GDM1 (cell line): Measurements from ENCODE around the gene HIGD1C.
A peak's percentile ranks its signal among the peaks of the same experiment; 100 is the strongest.
"Not testable (repeated sequence)": the region's sequence is repeated elsewhere in the genome, so short reads cannot be mapped to it uniquely, and the experiment has no call there.

Source experiments
- DNase-seq: peaks from one replicate; lab custom pipeline; 2025; lab: John Stamatoyannopoulos, UW

HIGD1C gene

DNA sequence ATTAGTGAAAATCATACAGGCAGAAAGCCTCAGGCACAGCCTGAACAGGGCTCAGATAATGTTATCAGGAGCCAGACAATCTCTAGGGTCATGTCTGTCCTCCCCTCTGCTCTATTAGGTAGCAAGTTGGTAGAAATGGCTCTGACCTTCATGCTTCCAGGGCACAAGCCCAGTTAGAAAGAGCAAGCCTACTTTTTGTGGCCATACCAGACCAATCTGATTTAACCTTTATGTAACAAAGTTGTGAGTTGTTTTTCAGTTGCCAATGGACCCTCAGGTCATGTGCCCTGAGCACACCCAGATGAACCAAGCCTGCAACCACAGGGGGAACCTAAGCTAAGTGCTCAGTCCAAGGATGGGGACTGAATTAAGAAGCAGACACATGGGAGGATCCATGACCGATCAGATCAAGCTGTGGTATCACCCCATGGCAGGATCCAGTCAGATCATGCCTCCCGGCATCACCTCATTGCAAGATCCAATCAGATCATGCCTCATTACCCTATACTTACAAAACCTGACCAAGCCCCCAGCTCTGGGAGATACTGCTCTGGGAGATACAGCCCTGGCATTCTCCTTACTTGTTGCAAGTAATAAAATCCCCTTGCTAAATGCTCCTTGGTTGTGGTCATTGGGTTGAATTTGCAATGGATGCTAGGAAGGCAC, 18.8 kb upstream of the HIGD1C start:
- no peak for DNase-seq

DNA sequence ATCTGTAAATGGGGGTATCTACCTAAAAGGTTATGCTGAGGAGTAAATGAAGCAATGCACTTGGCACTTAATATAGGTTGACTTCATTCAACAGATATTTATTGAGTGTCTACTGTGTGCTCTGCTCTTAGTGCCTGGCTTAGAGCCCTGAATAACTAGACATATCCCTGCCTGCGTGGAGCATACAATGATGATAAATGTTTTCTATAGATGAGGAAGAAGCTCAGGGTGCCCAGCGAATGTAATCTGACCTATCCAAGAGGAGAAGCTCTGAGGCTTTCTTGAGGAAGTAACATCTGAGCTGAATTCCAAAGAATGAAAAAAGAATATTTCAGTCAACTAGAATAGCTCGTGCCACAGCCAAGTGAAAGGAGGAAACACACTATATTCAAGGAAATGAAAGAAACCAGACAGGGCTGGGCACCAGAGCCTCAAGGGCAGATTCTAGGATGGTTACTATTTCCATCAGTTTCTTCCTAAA, 17.9 kb upstream of the HIGD1C start:
- DNase-seq: peak; percentile 31

DNA sequence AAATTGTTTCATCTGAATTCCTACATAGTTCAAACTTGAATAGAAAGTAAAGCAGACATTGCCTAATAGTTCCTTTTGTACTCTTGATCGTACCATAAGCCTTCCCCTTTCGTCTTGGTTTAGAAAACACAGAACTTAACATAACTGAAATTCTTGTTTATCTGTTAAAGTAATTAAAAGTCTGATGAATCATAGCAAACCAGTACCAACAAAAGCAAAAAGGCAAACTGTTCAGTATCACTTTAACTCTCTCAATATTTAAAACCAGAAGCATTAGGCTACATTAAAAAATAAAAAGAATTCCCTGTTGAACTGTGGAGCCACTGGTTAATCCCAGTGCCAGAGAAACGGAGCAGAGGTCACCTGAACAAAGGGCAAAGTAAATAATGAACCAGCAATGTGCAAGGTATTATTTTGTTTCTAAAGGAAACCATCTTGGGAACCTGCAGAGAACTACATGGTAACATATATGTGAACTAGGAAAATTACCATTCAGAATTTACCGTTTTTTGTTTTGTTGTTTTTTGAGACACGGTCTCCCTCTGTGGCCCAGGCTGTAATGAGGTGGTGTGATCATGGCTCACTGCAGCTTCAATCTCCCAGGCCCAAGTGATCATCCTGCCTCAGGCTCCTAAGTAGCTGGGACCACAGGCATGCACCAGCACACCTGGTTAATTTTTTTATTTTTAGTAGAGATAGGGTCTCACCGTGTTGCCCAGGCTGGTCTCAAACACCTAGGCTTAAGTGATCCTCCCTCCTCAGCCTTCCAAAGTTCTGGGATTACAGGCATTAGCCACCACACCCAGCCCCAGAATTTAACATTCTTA, 17.1 kb upstream of the HIGD1C start:
- no peak for DNase-seq

DNA sequence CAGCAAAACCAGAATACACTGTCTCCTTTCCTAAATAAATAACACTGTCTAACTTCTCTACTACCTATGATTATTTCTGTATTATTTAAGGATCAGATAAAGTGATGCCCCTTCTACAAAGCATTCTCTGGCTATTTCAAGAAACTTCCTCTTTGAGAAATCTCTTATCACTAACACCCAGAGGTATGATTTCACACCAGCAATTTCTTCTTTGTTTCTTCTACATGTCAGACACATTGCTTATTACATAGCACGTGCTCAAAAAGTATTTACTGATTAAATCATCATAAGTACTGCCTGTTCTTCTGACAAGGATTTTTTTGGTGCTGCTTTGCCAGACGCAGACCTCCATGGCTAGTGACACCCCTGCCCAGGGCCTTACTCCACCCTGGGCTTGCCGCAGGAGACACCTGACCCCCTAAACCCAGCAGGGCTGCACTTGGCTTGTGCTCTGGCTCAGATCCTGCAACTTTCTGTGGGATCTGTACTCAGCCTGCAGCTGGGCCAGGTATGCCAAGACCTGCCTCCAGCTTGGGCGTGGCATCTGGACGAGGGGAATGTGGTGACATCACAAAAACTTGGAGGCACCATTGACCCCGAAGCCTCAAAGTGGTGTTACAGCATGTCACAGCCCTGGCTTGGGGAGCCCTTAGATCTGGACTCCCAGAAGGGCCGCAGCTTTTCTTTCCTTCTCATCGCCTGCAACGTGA, 15.4 kb upstream of the HIGD1C start:
- peak; percentile 2 for DNase-seq

DNA sequence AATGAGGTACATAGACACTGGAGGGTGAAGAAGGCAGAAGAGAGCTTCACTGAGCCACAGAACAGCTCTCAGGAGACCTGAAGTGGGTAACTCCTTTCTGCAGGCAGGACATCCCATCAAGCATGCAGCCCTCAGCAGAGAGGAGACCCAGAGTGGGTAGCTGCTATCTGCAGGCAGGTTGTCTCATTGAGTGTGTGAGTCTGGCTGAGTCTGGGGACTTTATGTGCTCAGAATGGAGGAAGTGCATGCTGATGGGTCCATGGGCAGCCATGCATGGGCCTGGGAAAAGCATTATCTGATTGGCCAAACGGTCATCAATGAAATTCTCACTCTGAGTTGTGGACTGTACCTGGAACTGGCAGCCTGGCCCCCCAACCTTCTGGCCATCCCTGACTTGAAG, 14.7 kb upstream of the HIGD1C start:
- DNase-seq: no peak

DNA sequence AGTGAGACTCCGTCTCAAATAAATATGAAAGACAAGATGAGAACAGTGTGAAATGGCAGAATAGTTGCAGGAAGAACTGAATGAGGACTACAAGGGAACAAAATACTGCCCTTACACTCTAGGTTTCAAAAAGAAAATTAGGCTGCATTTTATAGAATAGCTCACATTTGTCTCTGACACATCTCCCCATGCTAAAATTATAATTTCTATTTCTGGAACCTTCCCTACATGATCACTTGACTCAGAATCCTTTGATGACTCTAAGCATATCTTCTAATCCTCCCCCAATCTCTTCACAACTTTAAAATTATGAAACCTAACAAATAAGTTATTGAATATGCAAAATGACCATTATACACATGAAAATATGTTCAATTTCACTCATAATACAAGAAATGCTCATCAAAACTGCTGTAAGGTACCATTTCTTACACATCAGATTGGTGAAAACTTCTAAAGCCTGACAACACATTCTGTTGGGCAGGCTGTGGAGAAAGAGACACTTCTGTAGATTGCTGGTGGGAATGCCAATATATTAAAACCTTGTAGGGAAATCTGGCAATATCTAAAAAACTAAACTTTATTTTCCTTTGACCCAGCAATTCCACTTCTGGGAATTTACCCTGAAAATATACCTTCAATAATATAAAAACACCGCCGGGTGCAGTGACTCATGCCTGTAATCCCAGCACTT, 4.3 kb upstream of the HIGD1C start:
- no peak for DNase-seq

DNA sequence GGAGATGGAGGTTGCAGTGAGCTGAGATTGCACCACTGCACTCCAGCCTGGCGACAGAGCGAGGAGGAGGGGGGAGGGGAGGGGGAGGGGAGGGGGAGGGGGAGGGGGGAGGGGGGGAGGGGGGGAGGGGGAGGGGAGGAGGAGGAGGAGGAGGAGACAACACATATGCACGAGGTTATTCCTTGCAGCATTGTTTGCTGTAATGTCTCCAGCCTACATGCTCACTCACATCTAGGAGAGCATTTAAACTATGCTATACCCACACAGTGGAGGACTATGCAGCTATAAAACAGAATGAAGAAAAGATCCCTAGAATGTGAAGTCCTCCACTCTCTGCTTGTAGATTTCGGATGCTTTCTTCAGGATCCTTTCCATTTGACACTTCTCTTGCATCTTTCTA, 3.5 kb upstream of the HIGD1C start:
- no peak for DNase-seq

DNA sequence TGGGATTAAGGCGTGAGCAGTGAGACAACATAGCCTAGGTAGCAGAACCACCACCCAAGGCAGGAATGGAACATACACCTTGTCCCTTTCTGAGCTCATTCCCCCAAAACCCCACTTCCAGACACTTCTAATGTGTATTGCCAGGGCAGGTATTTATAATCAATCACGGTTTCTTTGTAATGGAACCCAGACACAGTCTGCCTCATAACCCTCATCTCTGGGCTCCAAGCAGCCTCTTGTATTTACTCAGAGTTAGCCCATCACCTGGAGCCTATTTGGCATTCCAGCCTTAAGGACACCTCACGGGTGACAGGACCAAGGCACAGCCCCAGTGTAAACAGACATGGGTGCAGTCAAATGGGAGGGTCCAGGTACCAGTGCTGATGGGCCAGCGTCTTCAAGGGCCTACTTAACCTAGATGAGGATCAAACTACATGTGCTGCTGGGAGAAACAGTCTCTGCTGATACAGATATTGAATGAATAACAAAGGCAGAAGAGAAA, 2.5 kb upstream of the HIGD1C start:
- DNase-seq: no peak

DNA sequence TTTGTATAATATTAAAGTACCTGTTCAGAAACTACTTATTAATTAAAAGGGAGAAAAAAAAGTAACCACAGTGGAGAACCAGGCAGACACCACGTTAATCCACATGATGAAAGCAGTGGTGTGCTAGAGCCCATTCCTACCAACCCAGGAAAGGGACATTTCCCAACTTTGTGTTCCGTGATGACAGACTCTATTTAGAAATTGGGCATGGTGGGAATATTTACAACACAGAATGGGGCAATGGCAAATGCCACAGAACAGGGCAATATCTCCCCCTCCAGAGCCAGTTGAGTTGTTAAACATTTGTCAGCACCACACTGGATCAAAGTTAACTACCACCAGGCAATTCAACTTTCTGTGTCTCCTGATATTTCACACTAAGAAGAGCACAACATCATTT, 1.2 kb upstream of the HIGD1C start:
- no peak for DNase-seq

DNA sequence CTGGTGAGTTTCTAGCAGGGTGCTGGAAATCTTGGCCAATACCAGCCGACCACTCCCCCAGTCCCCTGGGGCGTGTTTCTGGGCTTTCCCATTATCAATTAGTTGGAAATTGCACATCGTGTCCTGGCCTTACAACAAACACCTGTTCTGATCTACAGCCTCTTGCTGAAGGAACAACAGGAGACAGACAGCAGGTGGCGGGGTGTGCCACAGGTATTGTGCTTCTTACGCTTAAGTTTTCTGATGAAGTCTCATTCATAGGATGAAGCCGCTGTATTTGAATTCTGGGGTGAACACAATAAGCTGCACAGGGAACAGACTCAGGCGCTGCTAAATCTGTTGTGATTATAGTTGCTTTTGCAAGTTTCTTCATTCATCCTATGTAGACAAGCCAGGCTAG, 703 bp downstream of the HIGD1C start:
- no peak for DNase-seq

DNA sequence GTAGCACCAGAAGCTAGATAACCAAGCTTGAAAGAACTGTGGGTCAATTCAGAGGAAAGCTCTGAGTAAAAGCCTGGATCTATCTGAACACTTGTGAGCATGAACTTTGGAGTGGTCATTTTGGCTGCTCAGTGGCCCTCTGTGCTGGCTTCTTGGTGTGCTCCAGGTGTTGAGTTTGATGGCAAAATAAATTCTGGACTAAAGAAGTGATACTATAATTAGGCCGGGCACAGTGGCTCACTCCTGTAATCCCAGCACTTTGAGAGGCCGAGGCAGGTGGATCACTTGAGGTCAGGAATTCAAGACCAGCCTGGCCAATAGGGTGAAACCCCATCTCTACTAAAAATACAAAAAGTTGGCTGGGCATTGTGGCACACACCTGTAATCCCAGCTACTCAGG, 2.4 kb downstream of the HIGD1C start:
- not testable (repeated sequence) for DNase-seq

DNA sequence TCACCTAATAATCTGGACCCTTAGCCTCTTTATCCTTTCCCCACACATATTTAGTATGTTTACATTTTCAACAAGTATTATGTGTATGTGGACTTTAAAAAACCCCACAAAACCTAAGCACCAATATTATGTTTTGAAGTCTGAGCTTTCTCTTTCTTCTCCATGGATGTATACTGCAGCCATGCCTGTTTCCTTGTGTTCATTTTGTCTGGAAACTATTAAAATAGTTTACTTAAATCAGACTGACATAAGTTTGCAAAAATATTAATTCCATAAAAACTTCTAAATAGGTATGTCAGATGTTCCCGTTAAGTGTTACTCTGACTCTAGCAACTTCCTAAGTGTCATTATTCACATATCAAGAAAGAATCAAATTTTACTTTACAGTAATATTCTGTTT, 2.9 kb downstream of the HIGD1C start:
- DNase-seq: no peak

DNA sequence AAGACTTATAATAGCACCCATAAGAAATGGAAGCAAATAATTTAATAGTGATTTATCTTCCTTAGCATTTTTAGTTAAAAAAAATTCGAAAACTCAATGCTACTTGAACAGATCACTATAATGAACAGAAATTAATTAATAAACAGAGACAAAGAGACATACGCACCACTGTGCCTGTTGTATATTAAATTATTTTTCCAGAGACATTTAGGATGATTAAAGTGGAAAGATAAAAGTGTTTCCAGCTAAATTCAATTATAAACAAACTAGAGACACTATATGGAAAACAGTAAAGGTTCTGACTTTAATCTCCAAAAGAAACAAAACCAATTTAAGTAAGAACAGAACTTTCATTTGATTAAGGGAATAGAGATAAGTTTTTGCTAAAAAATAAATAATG, 3.4 kb downstream of the HIGD1C start:
- no peak for DNase-seq

DNA sequence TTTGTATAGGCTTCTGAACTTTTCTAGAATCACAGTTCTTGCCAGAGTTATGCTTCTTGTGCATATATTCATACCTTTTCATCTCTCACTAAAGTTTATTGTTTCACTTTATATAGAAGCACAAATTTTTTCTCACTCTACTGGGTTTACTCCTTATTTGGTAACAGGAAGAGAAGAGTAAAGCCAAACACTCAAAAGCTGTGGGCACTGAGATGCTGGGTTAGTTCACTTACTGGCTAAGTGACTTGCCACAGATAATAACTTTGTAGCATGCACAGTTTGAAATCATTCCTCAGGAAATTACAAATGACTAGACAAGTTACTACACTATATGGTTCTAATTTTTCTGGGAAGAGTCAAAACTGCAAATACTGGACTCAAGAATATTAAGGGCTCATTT, 7.8 kb downstream of the HIGD1C start:
- no peak for DNase-seq

DNA sequence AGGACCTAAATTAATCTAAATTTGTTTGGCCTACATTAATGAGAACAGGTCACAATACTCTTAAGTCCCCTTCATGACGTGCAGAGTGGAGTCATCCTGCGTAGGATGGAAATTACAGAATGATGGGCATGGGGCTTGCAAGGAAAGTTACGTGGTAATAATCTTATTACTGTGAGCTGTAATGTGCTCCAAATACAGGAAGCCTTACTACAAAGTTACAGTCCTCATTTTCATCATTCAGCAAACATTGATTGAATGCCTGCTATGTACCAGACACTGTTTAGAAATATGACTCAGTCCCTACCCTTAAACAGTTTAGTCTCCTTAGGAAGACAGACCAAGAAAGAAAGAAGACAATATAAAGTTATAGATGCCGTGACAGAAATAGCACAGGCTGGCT, 9.4 kb downstream of the HIGD1C start:
- no peak for DNase-seq

DNA sequence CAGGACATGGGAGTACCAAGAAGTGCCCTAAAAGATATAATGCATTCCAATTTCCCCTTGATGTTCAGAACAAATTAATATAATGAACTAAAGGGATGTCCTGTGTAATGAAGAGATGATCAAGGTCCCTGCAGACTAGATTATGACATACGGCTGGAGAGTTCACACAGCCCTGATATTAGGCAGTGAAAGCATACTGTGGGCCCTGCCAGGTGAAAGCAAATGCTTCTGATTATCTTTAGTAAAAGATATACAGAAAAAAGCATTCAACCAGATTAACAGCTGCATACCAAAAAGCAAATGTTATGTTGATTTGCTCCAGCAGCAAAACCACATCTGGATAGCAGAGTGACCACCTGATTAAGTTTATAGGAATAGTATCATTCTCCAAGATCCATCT, 12.1 kb downstream of the HIGD1C start:
- DNase-seq: no peak

DNA sequence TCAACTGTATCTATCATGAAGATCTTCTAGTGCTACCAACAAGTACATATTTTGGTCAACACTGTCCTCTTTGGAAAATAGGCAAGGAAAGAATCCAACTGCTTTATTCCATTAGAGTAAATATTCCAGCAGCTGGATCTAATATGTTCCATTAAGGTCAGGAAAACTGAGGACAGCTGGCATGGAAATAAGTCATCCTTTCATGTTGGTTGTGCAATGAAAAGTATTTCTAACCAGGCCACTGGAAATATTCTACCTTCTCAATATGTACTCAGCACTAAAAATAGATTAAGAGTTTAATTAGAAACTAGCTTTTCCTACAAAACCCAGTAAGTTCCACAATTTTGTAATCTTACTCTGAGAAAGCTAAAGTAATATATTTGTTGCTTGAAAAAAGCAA, 19.6 kb downstream of the HIGD1C start:
- no peak for DNase-seq

DNA sequence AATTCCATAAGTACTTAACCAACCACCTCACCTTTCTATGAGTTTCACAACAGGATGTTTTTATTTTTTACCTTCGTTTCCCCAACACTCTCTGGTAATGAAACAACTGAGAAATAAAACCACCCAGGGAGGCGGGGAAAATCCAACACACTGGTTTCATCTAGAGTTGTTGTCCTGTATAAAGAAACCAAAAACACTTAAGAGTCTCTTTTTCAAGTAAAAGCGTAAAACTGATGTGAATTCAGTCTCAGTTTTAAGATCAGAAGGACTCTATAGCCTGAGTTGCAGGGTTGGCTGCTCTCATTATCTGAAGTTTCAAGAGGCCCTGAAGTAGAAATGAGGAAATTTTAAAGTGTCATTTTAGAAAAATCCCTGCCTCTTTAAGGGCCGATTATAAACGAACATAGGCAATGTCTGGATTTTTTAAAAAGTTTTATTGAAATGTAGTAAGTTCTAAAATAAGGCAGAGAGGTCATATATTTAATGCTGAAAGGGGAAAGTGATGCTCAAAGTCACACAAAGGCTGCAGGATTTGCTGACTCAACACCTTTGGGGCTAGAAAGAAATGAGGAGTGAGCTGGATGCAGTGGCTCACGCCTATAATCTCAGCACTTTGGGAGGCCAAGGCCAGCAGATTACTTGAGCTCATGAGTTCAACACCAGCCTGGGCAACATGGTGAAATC, 27.2 kb downstream of the HIGD1C start:
- no peak for DNase-seq

DNA sequence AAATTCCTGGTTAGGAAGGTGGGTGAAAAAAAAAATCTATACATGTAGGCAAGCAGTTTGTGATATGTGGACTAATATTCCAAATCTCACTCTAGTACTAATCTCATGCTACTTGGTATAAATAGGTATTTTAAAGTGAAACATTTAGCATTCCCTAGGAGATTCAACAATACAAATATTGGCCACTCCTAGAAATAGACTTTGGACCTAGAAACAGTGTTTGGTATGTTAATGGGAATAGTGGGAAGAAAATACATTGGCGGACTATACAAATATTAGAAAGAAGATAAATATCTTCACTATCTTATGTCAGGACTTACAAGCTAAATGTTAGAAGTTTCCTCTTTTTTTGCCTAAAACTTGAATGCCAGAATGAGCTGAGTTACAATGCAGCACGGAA, 28.2 kb downstream of the HIGD1C start:
- no peak for DNase-seq

DNA sequence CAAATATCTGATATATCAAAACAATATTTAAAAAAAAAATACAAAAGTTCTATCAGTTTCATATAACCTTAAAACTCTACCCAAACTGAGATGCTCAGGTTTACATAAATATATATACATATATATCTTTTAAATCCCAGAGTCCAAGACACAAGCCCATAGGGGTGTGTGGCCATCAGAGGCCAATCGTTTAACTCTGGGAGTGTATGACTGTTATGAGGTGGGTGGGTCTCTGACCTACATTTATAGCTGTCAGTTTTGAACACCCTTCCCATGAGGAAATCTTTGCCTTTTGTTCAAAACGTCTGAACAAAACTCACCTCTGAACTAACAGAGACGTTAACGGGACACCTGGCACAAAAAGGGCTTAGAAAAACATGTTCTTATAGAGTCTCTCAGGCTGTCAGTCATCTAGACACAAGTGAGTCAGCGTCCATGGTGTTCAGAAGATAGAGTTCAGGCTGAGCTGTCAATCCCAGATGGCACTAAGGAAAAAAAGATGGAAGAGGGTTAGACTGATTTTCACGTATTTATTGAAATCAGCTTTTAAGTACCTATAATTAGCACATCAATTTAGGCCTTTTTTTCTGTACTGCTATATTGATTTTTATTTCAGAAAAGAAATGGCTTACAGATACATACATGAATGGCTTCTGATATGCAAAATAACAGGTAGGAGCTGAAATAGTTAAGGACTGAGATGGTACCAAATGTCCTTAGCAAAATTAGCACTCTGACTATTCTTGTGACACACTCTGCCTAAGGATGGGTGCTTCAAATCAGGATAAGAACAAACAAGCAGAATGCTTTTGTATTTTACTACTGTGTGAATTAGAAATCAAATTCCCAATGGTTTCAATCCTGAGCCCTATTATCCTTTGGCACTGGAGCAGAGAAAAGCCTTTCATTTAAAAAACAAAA, 29.2 kb downstream of the HIGD1C start:
- no peak for DNase-seq
